ENCODE results near the gene ASB1.

ASB1 gene

GRCh38 chr2:238422285-238422684 lies 4.4 kb upstream of the ASB1 start:
- in situ Hi-C loops (cut with HindIII; ENCODE audit: low sequenced_read_pairs), result no loop called here

- in situ Hi-C loops (cut with HindIII; ENCODE audit: low sequenced_read_pairs), result no loop called here
Observed at GRCh38 chr2:238422940-238423339, 3.8 kb upstream of the ASB1 start.

GRCh38 chr2:238423561-238424312 lies 3.0 kb upstream of the ASB1 start:
- in situ Hi-C loops (cut with HindIII; ENCODE audit: low sequenced_read_pairs), result no loop called here

GRCh38 chr2:238424313-238424700 lies 2.4 kb upstream of the ASB1 start:
- in situ Hi-C loops (cut with HindIII; ENCODE audit: low sequenced_read_pairs), result no loop called here

GRCh38 chr2:238425505-238425978 lies 1.2 kb upstream of the ASB1 start:
- in situ Hi-C loops (cut with HindIII; ENCODE audit: low sequenced_read_pairs), result no loop called here

- in situ Hi-C loops (cut with HindIII; ENCODE audit: low sequenced_read_pairs), result no loop called here
Observed at GRCh38 chr2:238425979-238426567, 654 bp upstream of the ASB1 start.

- in situ Hi-C loops (cut with HindIII; ENCODE audit: low sequenced_read_pairs), result no loop called here
Observed at GRCh38 chr2:238427435-238428162, 872 bp downstream of the ASB1 start.

- in situ Hi-C loops (cut with HindIII; ENCODE audit: low sequenced_read_pairs), result no loop called here
Observed at GRCh38 chr2:238428866-238429265, 2.1 kb downstream of the ASB1 start.

GRCh38 chr2:238430781-238431180 lies 4.1 kb downstream of the ASB1 start:
- in situ Hi-C loops (cut with HindIII; ENCODE audit: low sequenced_read_pairs), result no loop called here

- in situ Hi-C loops (cut with HindIII; ENCODE audit: low sequenced_read_pairs), result no loop called here
Observed at GRCh38 chr2:238431456-238431855, 4.7 kb downstream of the ASB1 start.

GRCh38 chr2:238433300-238433915 lies 6.7 kb downstream of the ASB1 start:
- in situ Hi-C loops (cut with HindIII; ENCODE audit: low sequenced_read_pairs), result no loop called here

- in situ Hi-C loops (cut with HindIII; ENCODE audit: low sequenced_read_pairs), result no loop called here
Observed at GRCh38 chr2:238433941-238434845, 7.5 kb downstream of the ASB1 start.

GRCh38 chr2:238434846-238435751 lies 8.4 kb downstream of the ASB1 start:
- in situ Hi-C loops (cut with HindIII; ENCODE audit: low sequenced_read_pairs), result no loop called here

- in situ Hi-C loops (cut with HindIII; ENCODE audit: low sequenced_read_pairs), result no loop called here
Observed at GRCh38 chr2:238435752-238436096, 9.0 kb downstream of the ASB1 start.

- in situ Hi-C loops (cut with HindIII; ENCODE audit: low sequenced_read_pairs), result no loop called here
Observed at GRCh38 chr2:238438856-238439849, 12.4 kb downstream of the ASB1 start.

- in situ Hi-C loops (cut with HindIII; ENCODE audit: low sequenced_read_pairs), result no loop called here
Observed at GRCh38 chr2:238439917-238440316, 13.2 kb downstream of the ASB1 start.

GRCh38 chr2:238440331-238440730 lies 13.6 kb downstream of the ASB1 start:
- in situ Hi-C loops (cut with HindIII; ENCODE audit: low sequenced_read_pairs), result no loop called here

- in situ Hi-C loops (cut with HindIII; ENCODE audit: low sequenced_read_pairs), result no loop called here
Observed at GRCh38 chr2:238440767-238441166, 14.0 kb downstream of the ASB1 start.

All from endothelial cell of hepatic sinusoid (primary cell).